ENCODE results near the gene PRDX5.

Gene PRDX5

DNA sequence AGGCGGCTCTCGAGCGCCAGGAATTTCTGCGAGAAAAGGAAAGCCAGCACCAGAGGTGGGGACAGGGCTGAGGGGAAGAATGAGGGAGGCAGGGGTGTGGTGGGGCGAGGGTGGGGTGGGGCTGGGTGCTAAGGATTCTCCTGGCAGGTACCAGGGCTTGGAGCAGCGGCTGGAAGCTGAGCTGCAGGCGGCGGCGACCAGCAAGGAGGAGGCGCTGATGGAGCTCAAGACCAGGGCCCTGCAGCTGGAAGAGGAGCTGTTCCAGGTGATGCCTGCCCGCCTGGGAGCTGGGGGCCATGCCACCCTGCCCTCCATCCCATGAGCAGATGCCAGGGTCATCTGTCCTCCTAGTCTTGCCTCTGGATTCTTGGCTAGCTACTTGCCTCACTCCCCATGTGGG, 31.5 kb downstream of the PRDX5 start:
- DNase-seq = no peak

DNA sequence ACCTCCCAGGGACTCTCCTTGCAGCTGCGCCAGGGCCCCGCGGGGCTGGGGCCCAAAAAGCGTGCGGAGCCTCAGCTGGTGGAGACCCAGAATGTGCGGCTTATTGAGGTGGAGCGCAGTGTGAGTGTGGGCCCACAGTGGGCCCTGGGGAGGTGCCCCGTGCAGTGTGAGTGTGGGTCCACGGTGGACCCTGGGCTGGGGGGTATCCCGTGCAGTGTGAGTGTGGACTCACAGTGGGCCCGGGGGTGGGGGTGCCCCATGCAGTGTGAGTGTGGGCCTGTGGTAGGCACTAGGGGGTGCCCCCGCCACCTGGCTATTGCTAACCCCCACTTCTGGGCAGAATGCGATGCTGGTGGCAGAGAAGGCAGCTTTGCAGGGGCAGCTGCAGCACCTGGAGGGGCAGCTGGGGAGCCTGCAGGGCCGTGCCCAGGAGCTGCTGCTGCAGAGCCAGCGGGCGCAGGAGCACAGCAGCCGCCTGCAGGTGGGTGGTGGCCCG, 33.3 kb downstream of the PRDX5 start:
- DNase-seq = no peak

DNA sequence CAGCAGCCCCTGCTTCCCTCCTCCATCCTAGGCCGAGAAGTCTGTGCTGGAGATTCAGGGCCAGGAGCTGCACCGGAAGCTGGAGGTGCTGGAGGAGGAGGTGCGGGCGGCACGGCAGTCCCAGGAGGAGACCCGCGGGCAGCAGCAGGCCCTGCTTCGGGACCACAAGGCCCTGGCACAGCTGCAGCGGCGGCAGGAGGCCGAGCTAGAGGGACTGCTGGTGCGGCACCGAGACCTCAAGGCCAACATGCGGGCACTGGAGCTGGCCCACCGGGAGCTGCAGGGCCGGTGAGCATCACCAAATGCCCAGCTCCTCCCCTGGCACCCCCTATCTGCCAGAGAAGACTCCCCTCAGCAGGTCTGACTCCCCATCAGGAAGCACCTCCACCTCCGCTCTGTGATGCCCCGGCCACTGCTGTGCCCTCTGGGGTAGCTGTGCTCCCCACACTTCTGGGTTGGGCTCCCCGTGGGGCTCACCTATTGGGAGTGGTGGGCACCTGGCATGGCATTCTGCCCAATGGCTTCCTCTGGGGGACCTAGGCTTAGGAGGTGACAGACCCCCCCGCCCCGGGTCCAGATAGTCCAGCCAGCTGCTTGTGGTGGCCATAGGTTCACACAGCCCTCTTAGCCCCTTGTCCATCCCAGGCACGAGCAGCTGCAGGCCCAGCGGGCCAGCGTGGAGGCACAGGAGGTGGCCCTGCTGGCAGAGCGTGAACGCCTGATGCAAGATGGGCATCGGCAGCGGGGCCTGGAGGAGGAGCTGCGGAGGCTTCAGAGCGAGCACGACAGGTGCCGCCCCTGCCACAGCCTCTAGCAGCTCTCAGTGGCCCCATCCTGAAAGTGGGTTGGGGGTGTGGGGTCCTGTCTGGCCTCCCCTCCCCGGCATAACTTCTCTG, 34.4 kb downstream of the PRDX5 start:
- DNase-seq = no peak

DNA sequence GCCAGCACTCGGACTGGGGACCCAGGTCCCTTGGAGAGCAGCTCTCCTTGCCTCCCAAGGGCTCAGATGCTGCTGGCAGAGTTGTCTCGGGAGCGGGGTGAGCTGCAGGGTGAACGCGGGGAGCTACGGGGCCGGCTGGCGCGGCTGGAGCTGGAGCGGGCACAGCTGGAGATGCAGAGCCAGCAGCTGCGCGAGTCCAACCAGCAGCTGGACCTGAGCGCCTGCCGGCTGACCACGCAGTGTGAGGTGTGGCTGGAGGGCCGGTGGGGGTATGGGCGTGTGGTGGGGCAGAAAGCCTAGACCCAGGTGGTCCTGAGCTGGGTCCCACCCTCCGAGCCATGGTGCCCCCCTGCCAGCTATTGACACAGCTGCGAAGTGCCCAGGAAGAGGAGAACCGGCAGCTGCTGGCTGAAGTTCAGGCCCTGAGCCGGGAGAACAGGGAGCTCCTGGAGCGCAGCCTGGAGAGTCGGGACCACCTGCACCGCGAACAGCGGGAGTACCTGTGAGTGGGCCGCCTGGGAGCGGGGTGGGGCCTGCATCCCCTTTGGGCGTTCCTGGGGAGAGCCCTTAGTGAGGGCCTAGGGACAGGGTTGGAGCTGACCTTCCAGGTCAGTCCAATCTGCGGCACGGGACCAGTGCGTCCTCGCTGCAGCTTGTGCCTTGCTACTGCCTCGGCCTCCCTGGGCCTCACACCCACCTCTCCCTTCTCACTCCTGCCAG, 35.2 kb downstream of the PRDX5 start:
- no peak for DNase-seq

DNA sequence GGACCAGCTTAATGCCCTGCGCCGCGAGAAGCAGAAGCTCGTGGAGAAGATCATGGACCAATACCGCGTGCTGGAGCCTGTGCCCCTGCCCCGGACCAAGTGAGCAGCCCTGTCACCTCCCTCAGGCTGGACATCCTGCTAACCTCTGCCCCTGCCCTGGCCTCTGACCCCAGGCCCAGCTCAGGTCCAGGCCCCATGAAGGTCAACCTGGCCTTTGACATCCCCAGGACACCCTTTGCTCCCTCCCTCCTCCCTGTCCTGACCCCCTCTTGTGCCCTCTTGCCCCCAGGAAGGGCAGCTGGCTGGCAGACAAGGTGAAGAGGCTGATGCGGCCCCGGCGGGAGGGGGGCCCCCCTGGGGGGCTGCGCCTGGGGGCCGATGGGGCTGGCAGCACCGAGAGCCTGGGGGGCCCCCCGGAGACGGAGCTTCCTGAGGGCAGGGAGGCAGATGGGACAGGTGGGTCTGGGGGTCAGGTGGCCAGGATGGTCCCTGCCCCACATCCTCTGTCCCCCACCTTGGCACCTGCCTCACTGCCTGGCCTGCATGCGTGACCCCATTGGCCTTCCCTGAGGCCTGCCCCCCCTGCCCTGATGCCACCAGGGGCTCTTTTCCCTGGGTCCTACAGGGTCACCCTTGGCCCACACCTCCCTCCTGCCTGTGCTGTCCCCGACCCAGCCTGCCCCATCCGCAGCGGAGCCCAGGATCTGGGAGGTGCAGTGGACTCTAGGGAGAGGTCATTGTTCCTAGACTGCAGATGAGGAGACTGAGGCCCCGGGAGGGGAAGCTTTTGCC, 36.0 kb downstream of the PRDX5 start:
- DNase-seq = no peak

DNA sequence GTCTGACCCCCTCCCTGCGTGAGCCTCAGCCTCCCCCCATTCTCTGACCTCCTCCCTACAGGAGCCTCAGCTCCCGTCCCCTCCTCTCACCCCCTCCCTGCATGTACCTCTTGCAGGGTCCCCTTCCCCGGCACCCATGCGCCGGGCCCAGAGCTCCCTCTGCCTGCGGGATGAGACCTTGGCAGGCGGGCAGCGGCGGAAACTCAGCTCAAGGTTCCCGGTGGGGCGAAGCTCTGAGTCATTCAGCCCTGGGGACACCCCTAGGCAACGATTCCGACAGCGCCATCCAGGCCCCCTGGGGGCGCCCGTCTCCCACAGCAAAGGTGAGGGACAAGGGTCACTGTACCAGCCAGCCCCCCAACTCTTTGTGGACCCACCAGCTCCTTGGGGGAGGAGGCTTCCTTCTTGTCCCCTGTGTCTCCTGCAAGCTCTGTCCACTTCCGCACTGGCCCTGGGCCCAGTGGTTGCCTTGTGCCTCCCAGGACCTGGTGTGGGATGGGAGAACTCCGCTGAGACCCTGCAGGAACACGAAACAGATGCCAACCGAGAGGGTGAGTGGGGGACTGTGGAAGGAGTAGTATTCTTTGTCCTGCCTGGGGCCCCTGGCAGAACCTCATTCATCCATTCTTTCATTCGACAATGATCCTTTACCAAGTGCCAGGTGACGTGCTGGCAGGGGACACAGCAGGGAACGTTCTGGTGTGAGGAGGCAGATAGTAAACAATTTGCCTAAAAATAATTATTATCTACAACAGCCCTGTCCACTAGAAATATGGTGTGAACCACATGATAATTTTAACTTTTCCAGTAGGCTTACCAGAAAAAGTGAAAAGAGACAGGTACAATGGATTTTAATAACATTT, 37.4 kb downstream of the PRDX5 start:
- peak; percentile 26 for DNase-seq

DNA sequence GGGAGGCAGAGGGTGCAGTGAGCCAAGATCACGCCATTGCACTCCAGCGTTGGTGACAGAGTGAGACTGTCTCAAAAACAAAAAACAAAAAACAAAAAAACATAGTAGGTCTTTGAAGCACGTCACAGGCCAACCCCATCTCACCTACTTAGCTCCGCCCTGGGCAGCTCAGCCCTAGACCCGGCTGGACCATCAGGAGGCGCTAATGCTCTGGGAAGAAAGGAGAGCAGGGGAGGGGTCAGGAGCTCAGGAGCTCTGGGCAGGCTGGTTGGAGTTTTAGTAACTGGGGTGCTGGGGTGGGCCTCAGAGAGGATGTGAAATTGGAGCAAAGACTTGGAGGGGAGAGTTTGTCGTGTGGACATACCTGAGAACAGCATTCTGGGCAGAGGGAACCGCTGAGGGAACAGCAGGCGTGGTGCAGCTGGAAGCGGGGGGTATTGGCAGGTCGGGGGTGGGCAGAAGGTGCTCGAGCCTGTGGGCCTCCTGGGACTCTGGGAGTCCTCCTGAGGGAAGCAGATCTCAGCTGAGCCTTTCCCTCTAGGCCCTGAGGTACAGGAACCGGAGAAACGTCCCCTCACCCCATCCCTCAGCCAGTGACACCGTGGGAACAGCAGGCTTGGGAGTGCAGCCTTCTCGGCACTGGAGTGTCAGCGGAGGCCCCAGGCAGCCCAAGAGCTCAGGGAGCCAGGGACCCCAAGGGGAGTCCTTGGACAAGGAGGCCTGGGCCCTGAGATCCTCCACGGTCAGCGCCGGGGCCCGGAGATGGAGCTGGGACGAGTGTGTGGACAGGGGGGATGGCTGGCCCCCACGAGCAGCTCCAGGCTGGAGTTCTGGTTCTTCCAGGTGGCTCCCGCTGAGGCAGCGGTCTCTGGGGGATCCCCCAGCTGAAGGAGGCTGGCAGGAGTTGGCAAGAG, 38.8 kb downstream of the PRDX5 start:
- DNase-seq = peak; percentile 36

DNA sequence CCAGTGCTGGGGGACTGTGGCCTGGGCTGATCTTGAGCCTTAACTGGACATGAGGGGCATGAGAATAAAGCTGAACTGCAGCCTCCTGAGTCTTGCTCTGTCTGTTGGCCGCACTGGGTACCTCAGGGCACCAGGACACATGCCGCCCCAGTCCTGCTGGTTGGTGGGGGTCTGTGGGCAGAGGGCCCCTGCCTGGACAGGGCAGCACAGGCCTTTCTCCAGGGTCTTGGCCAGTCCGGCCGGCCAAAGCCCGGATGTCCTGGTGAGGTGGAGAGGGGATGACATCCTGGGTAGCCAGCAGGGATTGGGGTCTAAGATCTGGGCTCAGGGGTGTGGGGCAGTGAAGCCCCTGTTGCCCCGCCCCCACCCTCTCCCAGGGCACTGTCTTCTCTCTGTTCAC, 39.5 kb downstream of the PRDX5 start:
- no peak for DNase-seq

DNA sequence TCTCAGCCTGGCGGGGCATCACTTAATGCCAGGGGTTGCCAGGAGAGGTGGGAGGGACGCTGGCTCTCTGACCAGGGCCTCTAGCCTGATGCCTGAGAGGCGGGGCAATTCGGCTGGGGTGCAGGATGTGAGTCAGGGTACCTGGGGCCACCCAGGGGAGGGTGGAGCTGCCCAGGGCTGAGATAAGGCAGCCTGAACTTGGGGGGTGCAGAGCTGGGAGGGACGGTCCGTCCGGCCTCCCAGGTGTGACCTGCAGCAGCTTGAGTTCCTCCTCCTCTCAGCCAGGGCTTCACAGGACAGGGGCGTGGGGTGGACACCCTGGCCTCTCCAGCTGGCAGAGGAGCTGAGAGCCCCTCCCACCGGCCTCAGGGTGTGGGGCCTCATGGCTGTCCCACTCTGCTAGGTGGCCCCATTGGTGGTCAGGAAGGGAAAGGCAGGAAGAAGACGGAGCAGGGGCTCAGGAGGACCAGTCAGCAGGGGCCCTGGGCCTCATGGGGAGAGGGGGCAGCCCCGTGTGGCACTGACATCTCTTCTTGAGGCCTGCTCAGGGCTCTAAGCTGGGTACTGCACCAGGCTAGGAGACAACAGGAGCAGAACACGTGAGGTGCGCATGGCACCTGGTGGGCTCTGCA, 40.1 kb downstream of the PRDX5 start:
- DNase-seq = peak; percentile 34

DNA sequence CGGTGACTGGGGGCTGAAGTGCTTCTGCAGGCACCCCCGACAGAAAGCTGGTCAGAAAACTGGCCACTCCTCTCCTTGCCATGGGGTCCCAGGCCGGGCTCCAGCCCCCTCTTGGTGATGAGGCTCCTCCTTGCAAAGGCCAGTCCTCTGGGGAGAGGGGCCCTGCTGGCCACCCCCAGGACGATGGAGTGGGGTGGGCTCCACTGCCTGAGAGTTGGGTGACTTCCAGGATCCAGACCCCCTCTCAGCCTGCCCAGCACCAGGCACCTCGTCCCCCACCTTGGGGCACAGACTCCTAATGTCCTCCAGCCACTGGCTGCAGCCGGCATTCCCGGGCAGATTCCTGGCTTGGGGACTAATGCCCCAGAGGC, 40.6 kb downstream of the PRDX5 start:
- DNase-seq = no peak

DNA sequence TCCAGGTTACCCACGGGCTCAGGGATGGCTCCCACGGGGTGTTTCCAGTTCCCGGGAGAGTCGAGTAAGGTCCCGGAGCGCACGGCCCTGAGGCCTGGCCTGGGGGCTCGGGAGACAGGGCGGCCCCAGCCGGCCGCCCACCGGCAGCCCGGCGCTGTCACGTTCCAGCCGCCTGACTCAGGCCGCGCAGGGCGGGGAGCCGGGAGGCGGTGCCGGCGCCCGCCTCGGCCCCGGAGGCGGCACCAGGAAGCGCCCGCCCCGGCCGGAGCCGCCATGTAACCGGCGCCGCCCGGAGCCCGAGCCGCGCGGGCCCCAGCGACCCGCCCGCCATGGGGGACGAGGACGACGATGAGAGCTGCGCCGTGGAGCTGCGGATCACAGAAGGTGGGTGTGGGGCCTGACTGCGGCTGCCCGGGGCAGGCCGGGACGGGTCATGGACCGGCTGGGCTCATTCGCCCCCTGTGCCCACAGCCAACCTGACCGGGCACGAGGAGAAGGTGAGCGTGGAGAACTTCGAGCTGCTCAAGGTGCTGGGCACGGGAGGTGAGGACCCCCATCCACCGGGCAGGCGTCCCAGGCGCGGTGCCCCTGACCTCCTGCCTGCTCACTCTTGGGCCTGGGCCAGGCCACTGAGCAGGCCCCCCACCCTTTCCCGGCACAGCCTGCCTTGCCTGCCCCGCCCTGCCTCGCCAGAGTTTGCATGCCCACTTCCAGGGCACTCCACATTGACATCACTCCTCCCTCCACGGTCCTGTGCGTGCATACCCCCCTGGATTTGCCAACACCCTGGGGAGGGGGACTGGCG, 41.2 kb downstream of the PRDX5 start, which contains the start of gene RPS6KA4:
Gene RPS6KA4 (plus strand): TSS at position 256 of the 805 bp plus-strand sequence. CDS start 74 bp downstream, at position 330.
- peak; percentile 45 for DNase-seq

DNA sequence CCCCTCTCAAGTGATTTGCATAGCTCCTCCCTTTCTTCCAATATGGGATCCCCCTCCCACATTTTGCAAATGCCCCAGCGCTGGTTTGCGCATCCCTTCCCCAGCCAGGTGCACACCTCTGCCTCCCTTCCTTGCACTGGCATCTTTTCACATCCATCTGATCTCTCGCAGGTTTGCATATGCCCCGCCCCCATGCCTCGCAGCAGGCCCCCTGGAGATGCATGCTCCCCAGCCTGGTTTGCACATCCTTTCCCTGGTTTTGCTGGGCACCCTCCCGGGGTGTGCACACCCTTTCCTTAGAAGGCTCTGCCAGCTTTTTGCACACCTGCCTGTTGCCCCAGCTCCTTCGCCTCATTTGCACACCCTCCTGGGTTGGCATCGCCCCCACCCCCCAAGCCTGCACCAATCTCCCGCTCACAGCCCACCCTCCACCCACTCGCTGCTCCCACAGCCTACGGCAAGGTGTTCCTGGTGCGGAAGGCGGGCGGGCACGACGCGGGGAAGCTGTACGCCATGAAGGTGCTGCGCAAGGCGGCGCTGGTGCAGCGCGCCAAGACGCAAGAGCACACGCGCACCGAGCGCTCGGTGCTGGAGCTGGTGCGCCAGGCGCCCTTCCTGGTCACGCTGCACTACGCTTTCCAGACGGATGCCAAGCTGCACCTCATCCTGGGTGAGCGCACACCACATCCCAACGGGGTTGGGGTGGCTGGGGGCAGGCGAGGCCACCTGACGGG, 42.0 kb downstream of the PRDX5 start:
- DNase-seq = no peak

DNA sequence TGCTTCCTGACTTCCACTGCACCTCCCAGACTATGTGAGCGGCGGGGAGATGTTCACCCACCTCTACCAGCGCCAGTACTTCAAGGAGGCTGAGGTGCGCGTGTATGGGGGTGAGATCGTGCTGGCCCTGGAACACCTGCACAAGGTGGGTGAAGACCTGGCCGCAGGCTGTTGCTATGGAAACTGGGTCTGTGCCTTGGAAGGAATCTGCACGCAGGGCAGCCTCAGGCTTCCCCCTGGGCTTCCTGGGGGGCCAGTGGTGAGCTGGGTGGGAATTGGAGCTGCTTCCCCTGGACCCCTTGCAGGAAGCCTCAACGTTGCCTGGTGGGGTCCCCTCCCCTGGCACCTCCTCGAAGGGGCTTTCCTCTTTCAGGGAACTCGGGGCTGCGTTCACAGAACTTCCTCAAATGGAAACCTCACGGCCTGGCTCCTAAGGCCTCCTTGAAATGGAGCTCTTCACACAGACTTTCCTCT, 42.6 kb downstream of the PRDX5 start:
- DNase-seq = no peak

DNA sequence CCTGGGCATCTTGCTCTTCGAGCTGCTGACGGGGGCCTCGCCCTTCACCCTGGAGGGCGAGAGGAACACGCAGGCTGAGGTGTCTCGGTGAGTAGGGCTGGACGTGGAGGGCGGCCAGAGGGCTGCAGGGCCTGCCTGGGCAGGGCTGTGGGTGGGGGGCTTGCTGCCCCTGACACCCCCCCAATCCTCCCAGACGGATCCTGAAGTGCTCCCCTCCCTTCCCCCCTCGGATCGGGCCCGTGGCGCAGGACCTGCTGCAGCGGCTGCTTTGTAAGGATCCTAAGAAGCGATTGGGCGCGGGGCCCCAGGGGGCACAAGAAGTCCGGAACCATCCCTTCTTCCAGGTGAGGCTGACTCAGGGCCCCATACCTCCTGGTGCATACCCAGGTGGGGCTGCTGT, 43.7 kb downstream of the PRDX5 start:
- DNase-seq = no peak

DNA sequence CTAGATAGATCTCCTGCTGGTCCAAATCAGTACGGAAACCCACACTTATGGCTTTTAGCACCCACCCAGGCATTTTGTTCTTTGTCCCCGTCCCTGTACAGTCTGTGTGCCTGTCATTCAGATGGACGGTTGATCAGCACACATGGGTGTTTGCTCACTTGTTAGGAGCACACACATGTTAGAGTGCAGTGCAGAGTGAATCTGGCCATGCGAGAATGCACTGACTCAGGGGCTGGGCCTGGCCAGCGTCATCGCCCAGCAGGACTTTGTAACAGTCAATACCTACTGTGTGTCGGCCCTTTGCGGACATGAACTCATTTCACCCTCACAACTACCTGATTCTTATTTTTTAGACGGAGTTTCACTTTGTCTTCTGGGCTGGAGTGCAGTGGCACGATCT, 44.4 kb downstream of the PRDX5 start:
- no peak for DNase-seq

DNA sequence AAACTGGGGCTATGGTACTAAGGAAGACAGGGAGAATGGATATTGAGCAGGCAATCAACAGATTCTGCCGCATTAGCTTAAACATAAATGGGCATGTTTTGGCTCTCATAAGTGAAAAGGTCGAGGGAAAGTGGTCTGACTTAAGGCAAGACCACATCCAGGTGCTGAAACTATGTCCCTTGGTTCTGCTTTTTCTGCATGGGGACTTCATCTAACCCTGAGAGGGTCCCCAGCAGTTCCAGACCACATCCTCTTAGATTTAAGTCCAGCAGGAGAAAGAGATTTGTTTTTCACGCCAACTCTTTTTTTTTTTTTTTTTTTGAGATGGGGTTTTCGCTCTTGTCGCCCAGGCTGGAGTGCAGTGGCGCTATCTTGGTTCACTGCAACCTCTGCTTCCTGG, 46.5 kb downstream of the PRDX5 start:
- DNase-seq = no peak

DNA sequence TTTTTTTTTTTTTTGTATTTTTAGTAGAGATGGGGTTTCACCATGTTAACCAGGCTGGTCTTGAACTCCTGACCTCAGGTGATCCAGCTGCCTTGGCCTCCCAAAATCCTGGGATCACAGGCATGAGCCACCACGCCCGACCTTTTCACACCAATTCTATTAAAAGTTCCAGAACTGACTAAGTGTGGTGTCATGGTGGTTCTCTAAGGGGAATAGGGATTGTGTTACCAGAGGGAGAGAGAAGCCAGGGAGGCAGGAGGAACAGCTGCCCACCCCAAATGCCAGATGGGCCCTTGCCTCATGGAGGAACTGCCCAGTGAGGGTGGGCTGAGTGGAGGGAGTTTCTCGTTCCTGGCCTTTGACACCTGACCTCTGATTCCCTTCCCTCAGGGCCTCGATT, 47.0 kb downstream of the PRDX5 start:
- no peak for DNase-seq

DNA sequence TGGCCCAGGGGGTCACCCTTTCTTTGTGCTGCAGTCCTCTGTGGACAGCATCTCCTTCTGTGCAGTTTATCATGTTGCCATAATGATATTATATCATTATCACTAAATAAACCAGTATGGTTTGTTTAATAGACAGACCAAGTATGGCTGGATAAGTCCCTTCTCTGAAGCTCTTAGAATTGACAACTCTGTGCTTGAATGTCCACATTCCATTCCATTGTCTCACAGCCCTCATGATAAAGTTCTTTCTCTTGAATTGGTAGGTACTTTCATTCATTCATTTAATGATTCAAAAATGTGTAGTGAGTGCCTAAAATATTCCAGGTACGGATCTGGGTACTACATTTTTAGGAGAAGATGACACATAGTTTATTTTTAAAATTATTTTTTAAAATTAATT, 48.8 kb downstream of the PRDX5 start:
- DNase-seq = no peak

Data from CD4-positive, alpha-beta T cell treated with Interleukin-17A for 1 hour (primary cell).